DOHH2 (cell line): ENCODE data around the gene ACER3.

ENCODE experiments used
- EZH2phosphoT487 ChIP-seq: fragments of 200-600 bp; sonication (generic); IDR thresholded peaks from 2 replicates; pipeline ENCODE4 v1.6.1; 2017; ENCODE audit warnings: borderline replicate concordance, mild to moderate bottlenecking, antibody characterized with exemption, low read length, moderate library complexity, mixed read lengths
- TF ChIP-seq, protein P1 (sequence below): fragments of 200-600 bp; sonication (generic); IDR thresholded peaks from one replicate; pipeline ENCODE4 v1.5.1; 2014; ENCODE audit warnings: antibody characterized with exemption, mild to moderate bottlenecking, low read depth, low read length; ENCODE audit not compliant: poor library complexity, severe bottlenecking

DNA sequence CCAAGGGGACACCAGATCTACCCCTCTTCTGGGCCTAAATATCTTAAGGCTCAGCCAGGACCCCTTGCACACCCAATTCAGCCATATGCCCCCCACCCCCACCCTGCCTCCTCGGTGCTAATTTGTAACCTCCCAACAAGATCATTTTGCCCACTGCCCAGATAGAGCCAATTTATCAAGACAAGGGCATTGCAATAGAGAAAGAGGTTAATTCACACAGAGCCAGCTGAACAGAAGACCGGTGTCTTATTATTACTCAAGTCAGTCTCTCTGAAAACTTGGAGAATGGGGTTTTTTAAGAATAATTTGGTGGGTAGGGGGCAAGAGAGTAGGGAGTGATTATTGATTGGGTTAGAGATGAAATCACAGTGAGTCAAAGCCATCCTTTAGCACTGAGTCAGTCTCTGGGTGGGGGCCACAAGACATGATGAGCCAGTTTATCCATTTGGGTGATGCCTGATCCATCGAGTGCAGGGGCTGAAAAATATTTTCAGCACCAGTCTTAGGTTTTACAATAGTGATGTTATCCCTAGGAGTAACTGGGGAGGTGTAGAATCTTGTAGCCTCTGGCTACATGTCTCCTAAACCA, 196.2 kb downstream of the ACER3 start:
- TF ChIP-seq, protein P1, sequence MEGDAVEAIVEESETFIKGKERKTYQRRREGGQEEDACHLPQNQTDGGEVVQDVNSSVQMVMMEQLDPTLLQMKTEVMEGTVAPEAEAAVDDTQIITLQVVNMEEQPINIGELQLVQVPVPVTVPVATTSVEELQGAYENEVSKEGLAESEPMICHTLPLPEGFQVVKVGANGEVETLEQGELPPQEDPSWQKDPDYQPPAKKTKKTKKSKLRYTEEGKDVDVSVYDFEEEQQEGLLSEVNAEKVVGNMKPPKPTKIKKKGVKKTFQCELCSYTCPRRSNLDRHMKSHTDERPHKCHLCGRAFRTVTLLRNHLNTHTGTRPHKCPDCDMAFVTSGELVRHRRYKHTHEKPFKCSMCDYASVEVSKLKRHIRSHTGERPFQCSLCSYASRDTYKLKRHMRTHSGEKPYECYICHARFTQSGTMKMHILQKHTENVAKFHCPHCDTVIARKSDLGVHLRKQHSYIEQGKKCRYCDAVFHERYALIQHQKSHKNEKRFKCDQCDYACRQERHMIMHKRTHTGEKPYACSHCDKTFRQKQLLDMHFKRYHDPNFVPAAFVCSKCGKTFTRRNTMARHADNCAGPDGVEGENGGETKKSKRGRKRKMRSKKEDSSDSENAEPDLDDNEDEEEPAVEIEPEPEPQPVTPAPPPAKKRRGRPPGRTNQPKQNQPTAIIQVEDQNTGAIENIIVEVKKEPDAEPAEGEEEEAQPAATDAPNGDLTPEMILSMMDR: no peak
- no peak for TF ChIP-seq EZH2phosphoT487
